Brain pericyte (primary cell): ENCODE measurements around the gene ZBTB24.

Source experiments
- DNase-seq: peaks from one replicate; pipeline ENCODE4 v3.0.0-alpha.2; 2012; ENCODE audit warnings: low read depth, low spot score

Gene ZBTB24

DNA sequence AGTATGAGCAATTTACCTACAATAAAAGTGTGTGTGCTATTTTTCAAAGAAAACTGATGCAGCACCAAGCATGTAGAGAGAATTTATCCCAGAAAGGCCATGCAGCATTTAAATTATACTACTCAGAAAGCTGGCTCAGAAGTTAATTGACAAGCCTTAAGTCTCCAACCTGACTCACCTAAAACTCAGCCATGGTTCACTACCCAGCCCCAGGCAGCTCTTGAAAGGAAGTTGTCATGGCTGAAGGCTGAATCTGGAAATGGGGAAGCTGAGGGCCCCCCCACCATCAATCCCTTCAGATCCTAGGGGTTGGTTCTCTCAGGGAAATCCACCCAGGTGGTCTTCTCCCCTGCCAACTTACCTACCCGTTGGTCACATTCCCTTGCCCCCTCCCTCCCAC, 62.3 kb downstream of the ZBTB24 start:
- no peak for DNase-seq

GRCh38 chr6:109417646-109418045, 65.4 kb downstream of the ZBTB24 start:
- no peak for DNase-seq
